Peyer's patch (tissue), 4 donors: ENCODE results near the gene ATF6. TPM values are rescaled to one million over a fixed set of nuclear protein-coding genes. Genes with fewer than 3 reads are reported as not detected.
A peak's percentile ranks its signal among the peaks of the same experiment; 100 is the strongest.

ENCODE experiments used
- DNase-seq, 3 donors: peaks; one replicate each; pipeline ENCODE4 v3.0.0-alpha.2; 2017 to 2019
- H3K27ac ChIP-seq, 4 donors: fragments of 200-600 bp; sonication (generic); one replicate each; pipeline ENCODE4 v1.5.1; 2016 to 2019
- H3K27me3 ChIP-seq, 2 donors: fragments of 200-600 bp; sonication (generic); one replicate each; pipeline ENCODE4 v1.5.1; 2019
- H3K36me3 ChIP-seq, 3 donors: fragments of 200-600 bp; sonication (generic); one replicate each; pipeline ENCODE4 v1.5.1; 2016 to 2019
- H3K4me1 ChIP-seq, 4 donors: fragments of 200-600 bp; sonication (generic); one replicate each; pipeline ENCODE4 v1.5.1; 2016 to 2019
- H3K4me3 ChIP-seq, 4 donors: fragments of 200-600 bp; sonication (generic); 1 replicate in 3 of 4; 2 replicates in 1 of 4; pipeline ENCODE4 v1.5.1; 2016 to 2019; ENCODE audit warnings: mild to moderate bottlenecking in 1 of 4
- H3K9me3 ChIP-seq, 4 donors: fragments of 200-600 bp; sonication (generic); one replicate each; pipeline ENCODE4 v1.5.1; 2016 to 2019; ENCODE audit warnings: mild to moderate bottlenecking in 1 of 4
- POLR2A ChIP-seq, 2 donors: fragments of 450-650 bp; IDR thresholded peaks; one replicate each; pipeline ENCODE4 v1.5.1; 2017; ENCODE audit warnings: antibody characterized with exemption in 2 of 2, mild to moderate bottlenecking in 2 of 2, moderate library complexity in 2 of 2
- total RNA-seq, 4 donors: library from RNA; depleted of rRNA; stranded (reverse); fragments of >200 nt; gene quantifications; one replicate each; pipeline ENCODE4 v1.1.0, GENCODE V29; 2016
- TF ChIP-seq, protein P1 (sequence below), 6 experiments: fragments of 450-650 bp in 4 of 6; fragments of 200-600 bp in 2 of 6; sonication (generic) in 1 of 6; IDR thresholded peaks; one replicate each; pipeline ENCODE4 v1.5.1; 2017 to 2019; ENCODE audit warnings: antibody characterized with exemption in 6 of 6, mild to moderate bottlenecking in 3 of 6, moderate library complexity in 1 of 6

Gene ATF6
- total RNA-seq, 4 donors from 2014 or later: 15.5 to 21.4 (median 20.8) TPM

DNA sequence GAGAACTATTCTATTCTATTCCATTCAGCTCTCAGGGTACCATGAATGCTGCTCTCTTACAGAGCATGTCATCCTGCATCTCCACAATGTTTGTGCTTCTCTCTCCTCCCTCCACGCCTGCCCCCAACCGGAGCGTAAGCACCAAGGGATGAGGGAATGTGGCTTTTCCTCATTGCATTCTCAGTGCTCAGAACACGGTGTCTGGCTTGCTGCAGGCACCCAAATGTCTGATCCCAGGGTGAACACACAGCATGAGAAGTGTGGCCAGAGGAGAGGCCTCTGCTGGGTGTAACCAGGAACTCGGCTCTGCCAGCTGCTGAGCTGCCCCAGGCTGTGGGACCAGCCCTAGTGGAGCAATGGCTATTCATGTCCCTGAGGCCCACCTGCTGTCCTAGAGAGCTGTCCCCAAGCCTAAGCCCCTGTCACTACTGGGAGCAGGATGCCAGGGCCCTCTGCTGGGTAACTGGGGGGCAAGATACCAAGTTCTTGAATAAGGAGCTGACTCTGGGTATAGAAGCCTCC, 219.2 kb downstream of the ATF6 start:
- Histone ChIP-seq H3K9me3 (no peaks in the 10 kb centered on the region), H3K4me1 (no peaks in the 10 kb centered on the region), H3K27me3 (no peaks in the 10 kb centered on the region)

DNA sequence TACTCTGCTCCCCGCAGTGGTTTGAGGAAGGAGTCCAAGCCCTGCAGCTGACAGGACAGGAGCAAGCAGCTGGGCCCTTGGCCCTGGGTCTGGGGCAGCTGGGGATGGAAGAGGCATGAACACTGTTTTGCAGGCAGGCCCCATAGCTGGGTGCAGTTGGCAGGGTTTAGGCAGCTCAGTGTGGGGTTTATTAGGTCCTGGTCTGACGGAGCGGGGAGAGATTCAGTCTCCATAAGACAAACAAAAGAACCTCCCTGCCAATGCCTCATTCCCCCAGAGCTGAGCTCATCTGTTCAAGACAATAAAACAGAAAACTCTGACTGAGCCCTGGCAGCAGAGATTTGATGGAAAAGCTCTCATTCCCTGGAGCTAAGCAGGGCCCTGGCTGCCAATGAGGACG, 220.2 kb downstream of the ATF6 start:
- TF ChIP-seq, protein P1, sequence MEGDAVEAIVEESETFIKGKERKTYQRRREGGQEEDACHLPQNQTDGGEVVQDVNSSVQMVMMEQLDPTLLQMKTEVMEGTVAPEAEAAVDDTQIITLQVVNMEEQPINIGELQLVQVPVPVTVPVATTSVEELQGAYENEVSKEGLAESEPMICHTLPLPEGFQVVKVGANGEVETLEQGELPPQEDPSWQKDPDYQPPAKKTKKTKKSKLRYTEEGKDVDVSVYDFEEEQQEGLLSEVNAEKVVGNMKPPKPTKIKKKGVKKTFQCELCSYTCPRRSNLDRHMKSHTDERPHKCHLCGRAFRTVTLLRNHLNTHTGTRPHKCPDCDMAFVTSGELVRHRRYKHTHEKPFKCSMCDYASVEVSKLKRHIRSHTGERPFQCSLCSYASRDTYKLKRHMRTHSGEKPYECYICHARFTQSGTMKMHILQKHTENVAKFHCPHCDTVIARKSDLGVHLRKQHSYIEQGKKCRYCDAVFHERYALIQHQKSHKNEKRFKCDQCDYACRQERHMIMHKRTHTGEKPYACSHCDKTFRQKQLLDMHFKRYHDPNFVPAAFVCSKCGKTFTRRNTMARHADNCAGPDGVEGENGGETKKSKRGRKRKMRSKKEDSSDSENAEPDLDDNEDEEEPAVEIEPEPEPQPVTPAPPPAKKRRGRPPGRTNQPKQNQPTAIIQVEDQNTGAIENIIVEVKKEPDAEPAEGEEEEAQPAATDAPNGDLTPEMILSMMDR (IDR thresholded peaks at IDR 0.05): no peak
- TF ChIP-seq POLR2A (IDR thresholded peaks at IDR 0.05): no peak
- Histone ChIP-seq H3K36me3 (no peaks in the 10 kb centered on the region), H3K4me1 (no peaks in the 10 kb centered on the region), H3K9me3 (no peaks in the 10 kb centered on the region), H3K27ac (no peak overlapping the region), H3K27me3 (no peaks in the 10 kb centered on the region), H3K4me3 (no peak overlapping the region)
- no peak for DNase-seq

More for the DNA sequence above, 219.2 kb downstream of the ATF6 start:
- no peak for DNase-seq
- Histone ChIP-seq H3K27ac (no peak overlapping the region), H3K4me3 (no peak overlapping the region), H3K36me3 (no peaks in the 10 kb centered on the region)
- TF ChIP-seq POLR2A (IDR thresholded peaks at IDR 0.05): no peak
- TF ChIP-seq, protein P1 (IDR thresholded peaks at IDR 0.05): no peak

- H3K4me3 ChIP-seq: no peak overlapping the region
- no peak overlapping the region for H3K27ac ChIP-seq
- no peaks in the 10 kb centered on the region for H3K27me3 ChIP-seq
- TF ChIP-seq POLR2A (IDR thresholded peaks at IDR 0.05): no peak
- TF ChIP-seq, protein P1 (IDR thresholded peaks at IDR 0.05): no peak
- no peaks in the 10 kb centered on the region for H3K36me3 ChIP-seq
- H3K4me1 ChIP-seq: no peaks in the 10 kb centered on the region
- no peaks in the 10 kb centered on the region for H3K9me3 ChIP-seq
- no peak for DNase-seq
These were observed 221.2 kb downstream of the ATF6 start for GRCh38 chr1:161987303-161987702.

- H3K27me3 ChIP-seq: no peaks in the 10 kb centered on the region
- H3K27ac ChIP-seq: peak overlapping the region in 1 of 4 donors; percentile 22
- DNase-seq: no peak
- no peaks in the 10 kb centered on the region for H3K9me3 ChIP-seq
- H3K36me3 ChIP-seq: no peaks in the 10 kb centered on the region
- TF ChIP-seq, protein P1 (IDR thresholded peaks at IDR 0.05): no peak
- TF ChIP-seq POLR2A (IDR thresholded peaks at IDR 0.05): no peak
- no peak overlapping the region for H3K4me3 ChIP-seq
- H3K4me1 ChIP-seq: no peaks in the 10 kb centered on the region
These were observed 221.8 kb downstream of the ATF6 start for GRCh38 chr1:161987872-161988271.

DNA sequence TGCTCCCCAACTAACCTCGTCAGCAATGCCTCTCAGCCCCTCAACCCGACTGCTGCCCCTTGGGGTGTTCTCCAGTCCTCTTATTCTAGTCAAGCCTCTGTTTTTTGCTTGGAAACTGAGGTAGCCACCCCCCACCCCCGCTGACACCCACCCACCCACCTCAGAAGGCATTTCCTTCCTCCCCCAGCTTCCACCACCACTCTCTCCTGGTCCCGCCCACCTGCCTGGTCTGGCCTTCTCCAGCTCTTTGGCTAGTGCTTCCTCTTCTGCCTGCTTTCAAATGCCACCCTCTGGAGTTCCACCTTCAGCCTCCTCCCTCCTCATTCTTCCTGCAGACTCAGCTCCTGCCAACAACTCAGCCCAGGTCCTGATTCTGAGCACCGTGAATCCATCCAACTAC, 222.3 kb downstream of the ATF6 start:
- H3K27ac ChIP-seq: peak overlapping the region in 1 of 4 donors; percentile 22
- no peaks in the 10 kb centered on the region for H3K9me3 ChIP-seq
- H3K4me3 ChIP-seq: no peak overlapping the region

More for the DNA sequence above, 222.3 kb downstream of the ATF6 start:
- Histone ChIP-seq H3K27me3 (no peaks in the 10 kb centered on the region), H3K4me1 (no peaks in the 10 kb centered on the region), H3K36me3 (no peaks in the 10 kb centered on the region)
- TF ChIP-seq POLR2A (IDR thresholded peaks at IDR 0.05): no peak
- TF ChIP-seq, protein P1 (IDR thresholded peaks at IDR 0.05): no peak
- no peak for DNase-seq
